ENCODE results near the gene ABCB11.

Gene ABCB11

GRCh38 chr2:169071455-169071854, 40.3 kb upstream of the ABCB11 start:
- H3K4me3 ChIP-seq (ENCODE audit: low read length): no peak overlapping the region
- no peaks in the 10 kb centered on the region for H3K9me2 ChIP-seq (replicated peaks; ENCODE audit: insufficient read depth, low read length)
- H4K20me1 ChIP-seq (ENCODE audit: insufficient read depth, low read length): no peaks in the 10 kb centered on the region
- no peak for TF ChIP-seq EZH2 (optimal IDR thresholded peaks at IDR 0.05; ENCODE audit: low read depth, low read length)
- no peak for TF ChIP-seq EZH2phosphoT487 (IDR thresholded peaks at IDR 0.05; ENCODE audit: low read length)
- no peak for TF ChIP-seq CTCF (IDR thresholded peaks at IDR 0.05; ENCODE audit: low read length)
- no peaks in the 10 kb centered on the region for H3K79me2 ChIP-seq (ENCODE audit: low read length)
- no peaks in the 10 kb centered on the region for H3K36me3 ChIP-seq (replicated peaks; ENCODE audit: insufficient read depth, low read length)
- no peaks in the 10 kb centered on the region for H3K27me3 ChIP-seq (replicated peaks; ENCODE audit: insufficient read depth, low read length)
- no peaks in the 10 kb centered on the region for H3K9me3 ChIP-seq (replicated peaks; ENCODE audit: insufficient read depth, low read length)
- peaks cover 19% of the 10 kb centered on the region for H3K4me1 ChIP-seq (ENCODE audit: low read length)
- H2AFZ ChIP-seq (ENCODE audit: low read length): no peak overlapping the region
- no peak overlapping the region for H3K9ac ChIP-seq (ENCODE audit: low read length)
- no peak for DNase-seq
- H3F3A ChIP-seq (ENCODE audit: insufficient read depth, low read length): peaks cover 14% of the 10 kb centered on the region; the same call in 1 of the 2 replicates
- H3K4me2 ChIP-seq (ENCODE audit: low read depth, low read length): peak overlapping the region; percentile 65; the same call in 1 of the 2 replicates
- peak overlapping the region; percentile 69; the same call in 1 of the 2 replicates for H3K27ac ChIP-seq (ENCODE audit: low read length)

GRCh38 chr2:169069833-169070232, 38.7 kb upstream of the ABCB11 start:
- Histone ChIP-seq H3K4me3 (ENCODE audit: low read length) (no peak overlapping the region), H3K27me3 (replicated peaks; ENCODE audit: insufficient read depth, low read length) (no peaks in the 10 kb centered on the region), H3K27ac (ENCODE audit: low read length) (no peak overlapping the region), H3K9me2 (replicated peaks; ENCODE audit: insufficient read depth, low read length) (no peaks in the 10 kb centered on the region), H2AFZ (ENCODE audit: low read length) (no peak overlapping the region), H3K9me3 (replicated peaks; ENCODE audit: insufficient read depth, low read length) (no peaks in the 10 kb centered on the region), H3F3A (ENCODE audit: insufficient read depth, low read length) (peaks cover 14% of the 10 kb centered on the region; the same call in 1 of the 2 replicates), H3K36me3 (replicated peaks; ENCODE audit: insufficient read depth, low read length) (no peaks in the 10 kb centered on the region), H3K9ac (ENCODE audit: low read length) (no peak overlapping the region), H4K20me1 (ENCODE audit: insufficient read depth, low read length) (no peaks in the 10 kb centered on the region), H3K4me1 (ENCODE audit: low read length) (peaks cover 19% of the 10 kb centered on the region), H3K4me2 (ENCODE audit: low read depth, low read length) (no peak overlapping the region), H3K79me2 (ENCODE audit: low read length) (no peaks in the 10 kb centered on the region)
- no peak for DNase-seq
- TF ChIP-seq EZH2 (optimal IDR thresholded peaks at IDR 0.05; ENCODE audit: low read depth, low read length): no peak
- TF ChIP-seq EZH2phosphoT487 (IDR thresholded peaks at IDR 0.05; ENCODE audit: low read length): no peak
- TF ChIP-seq CTCF (IDR thresholded peaks at IDR 0.05; ENCODE audit: low read length): no peak

- TF ChIP-seq EZH2 (optimal IDR thresholded peaks at IDR 0.05; ENCODE audit: low read depth, low read length): no peak
- no peak for TF ChIP-seq CTCF (IDR thresholded peaks at IDR 0.05; ENCODE audit: low read length)
- no peak for TF ChIP-seq EZH2phosphoT487 (IDR thresholded peaks at IDR 0.05; ENCODE audit: low read length)
- DNase-seq: no peak
- no peaks in the 10 kb centered on the region for H3K9me2 ChIP-seq (replicated peaks; ENCODE audit: insufficient read depth, low read length)
Measured at GRCh38 chr2:169069341-169069740, 38.2 kb upstream of the ABCB11 start, which contains the start of gene DHRS9. TSS of gene DHRS9 (plus strand) at chr2:169069563. CDS start at chr2:169081582, 12,019 bp downstream.

More at GRCh38 chr2:169069341-169069740, 38.2 kb upstream of the ABCB11 start, which contains the start of gene DHRS9:
- Histone ChIP-seq H2AFZ (ENCODE audit: low read length) (no peak within 1 kb of the TSS), H3K27me3 (replicated peaks; ENCODE audit: insufficient read depth, low read length) (no peaks in the 10 kb centered on the region), H3K36me3 (replicated peaks; ENCODE audit: insufficient read depth, low read length) (no peaks in the 10 kb centered on the region), H3K9me3 (replicated peaks; ENCODE audit: insufficient read depth, low read length) (no peaks in the 10 kb centered on the region), H3K4me3 (ENCODE audit: low read length) (no peak within 1 kb of the TSS), H3K79me2 (ENCODE audit: low read length) (no peaks in the 10 kb centered on the region), H4K20me1 (ENCODE audit: insufficient read depth, low read length) (no peaks in the 10 kb centered on the region), H3K4me1 (ENCODE audit: low read length) (peaks cover 19% of the 10 kb centered on the region), H3K9ac (ENCODE audit: low read length) (no peak within 1 kb of the TSS), H3K4me2 (ENCODE audit: low read depth, low read length) (no peak within 1 kb of the TSS), H3F3A (ENCODE audit: insufficient read depth, low read length) (peaks cover 14% of the 10 kb centered on the region; the same call in 1 of the 2 replicates), H3K27ac (ENCODE audit: low read length) (no peak within 1 kb of the TSS)
